ENCODE measurements around the gene GABARAP.
"Not testable (repeated sequence)": the region's sequence is repeated elsewhere in the genome, so short reads cannot be mapped to it uniquely, and the experiment has no call there.

Gene GABARAP

DNA sequence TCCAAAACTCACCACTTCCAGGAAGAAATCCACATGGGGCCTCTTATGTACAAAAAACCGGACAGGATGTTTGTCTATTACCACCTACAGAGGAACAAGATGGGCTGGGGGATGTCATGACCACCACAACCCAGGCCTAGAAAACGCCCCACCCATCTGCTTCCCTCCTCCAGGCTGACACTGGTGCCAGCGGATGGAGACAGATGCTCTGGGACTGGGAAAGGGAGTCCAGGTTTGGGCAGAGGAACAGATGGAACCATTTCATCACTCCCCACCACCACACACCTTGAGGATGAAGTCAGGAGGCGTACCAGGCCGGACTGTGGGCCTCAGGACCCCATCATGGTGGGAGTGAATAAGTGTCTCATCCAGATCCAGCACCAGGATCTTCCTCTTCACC is 4.5 kb upstream of the GABARAP start:
- TF ChIP-seq, protein P1, sequence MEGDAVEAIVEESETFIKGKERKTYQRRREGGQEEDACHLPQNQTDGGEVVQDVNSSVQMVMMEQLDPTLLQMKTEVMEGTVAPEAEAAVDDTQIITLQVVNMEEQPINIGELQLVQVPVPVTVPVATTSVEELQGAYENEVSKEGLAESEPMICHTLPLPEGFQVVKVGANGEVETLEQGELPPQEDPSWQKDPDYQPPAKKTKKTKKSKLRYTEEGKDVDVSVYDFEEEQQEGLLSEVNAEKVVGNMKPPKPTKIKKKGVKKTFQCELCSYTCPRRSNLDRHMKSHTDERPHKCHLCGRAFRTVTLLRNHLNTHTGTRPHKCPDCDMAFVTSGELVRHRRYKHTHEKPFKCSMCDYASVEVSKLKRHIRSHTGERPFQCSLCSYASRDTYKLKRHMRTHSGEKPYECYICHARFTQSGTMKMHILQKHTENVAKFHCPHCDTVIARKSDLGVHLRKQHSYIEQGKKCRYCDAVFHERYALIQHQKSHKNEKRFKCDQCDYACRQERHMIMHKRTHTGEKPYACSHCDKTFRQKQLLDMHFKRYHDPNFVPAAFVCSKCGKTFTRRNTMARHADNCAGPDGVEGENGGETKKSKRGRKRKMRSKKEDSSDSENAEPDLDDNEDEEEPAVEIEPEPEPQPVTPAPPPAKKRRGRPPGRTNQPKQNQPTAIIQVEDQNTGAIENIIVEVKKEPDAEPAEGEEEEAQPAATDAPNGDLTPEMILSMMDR (IDR thresholded peaks at IDR 0.05; ENCODE audit: low read depth, low read length) = no peak
- H3K4me3 ChIP-seq (ENCODE audit: low read depth, low read length) = no peak overlapping the region

DNA sequence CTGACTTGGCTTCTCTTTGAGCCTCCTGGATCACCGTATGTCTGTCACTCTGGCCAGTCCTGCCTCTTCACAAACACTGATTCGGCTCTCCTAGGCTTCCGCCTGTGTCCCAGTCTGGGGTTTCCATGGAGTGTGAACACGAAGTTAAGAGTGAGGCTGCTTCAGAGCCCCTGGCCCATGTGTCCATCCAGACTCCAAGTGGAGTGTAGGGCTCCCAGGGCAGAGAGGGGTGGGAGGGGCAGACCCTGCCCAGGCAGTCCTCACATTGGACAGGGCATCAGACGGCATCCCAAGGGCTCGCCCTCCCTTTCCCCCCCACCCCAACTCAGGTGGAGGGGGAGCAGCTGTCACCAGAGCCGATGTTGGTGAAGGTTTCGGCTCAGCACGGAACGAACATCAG is 1.6 kb upstream of the GABARAP start:
- H3K4me3 ChIP-seq (ENCODE audit: low read depth, low read length) = not testable (repeated sequence)

DNA sequence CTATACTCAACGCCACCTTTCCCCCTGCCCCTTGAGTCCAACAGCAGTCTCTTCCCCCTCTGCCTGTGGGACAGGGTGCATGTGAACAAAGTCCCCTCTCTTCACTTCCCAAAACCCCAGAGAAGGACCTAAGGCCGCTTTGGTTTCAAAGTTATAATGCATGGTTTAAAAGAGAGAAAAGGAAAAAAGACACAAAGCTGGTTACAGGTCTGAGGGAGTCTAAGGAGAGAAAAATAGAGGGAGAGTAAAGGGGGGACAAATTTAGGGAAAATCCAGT is 1.1 kb upstream of the GABARAP start:
- H3K4me3 ChIP-seq (ENCODE audit: low read depth, low read length) = peak overlapping the region; percentile 92
- TF ChIP-seq, protein P1 (IDR thresholded peaks at IDR 0.05; ENCODE audit: low read depth, low read length) = no peak

DNA sequence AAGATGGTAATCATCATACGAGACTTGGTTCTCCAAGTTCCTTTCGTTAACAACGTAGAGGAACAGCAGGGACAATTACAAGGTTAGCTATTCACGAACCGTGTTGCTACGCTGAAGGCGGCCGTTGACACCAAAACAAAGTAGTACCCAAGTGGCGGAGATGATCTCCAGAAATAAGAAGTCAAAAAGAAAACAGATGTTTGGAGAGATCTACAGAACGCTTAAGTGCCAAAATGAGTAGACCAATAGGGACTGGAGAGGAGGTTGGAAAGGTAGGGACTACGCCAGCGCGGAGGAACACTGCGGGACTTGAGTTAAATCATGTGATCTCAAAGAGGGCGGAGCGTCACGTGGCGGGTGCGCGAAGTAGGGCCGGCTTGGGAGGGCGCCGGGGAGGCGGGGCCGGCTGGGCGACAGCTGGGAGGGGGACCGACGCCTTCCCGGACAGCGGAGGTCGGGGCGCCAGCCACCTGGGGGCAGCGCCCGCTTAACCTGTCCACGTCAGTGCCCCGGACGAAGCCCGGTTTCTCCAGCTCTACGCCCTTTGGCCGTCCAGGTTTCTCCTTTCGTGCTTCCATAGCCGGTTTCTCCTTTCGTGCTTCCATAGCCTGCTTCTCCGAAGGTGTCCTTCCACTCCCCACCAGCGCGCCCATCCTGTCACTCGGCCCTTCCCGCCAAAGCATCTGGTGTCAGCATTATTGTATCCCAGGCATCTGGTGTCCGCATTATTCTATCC is 636 bp upstream of the GABARAP start:
- TF ChIP-seq, protein P1 (IDR thresholded peaks at IDR 0.05; ENCODE audit: low read depth, low read length) = no peak
- peak overlapping the region; percentile 92 for H3K4me3 ChIP-seq (ENCODE audit: low read depth, low read length)

DNA sequence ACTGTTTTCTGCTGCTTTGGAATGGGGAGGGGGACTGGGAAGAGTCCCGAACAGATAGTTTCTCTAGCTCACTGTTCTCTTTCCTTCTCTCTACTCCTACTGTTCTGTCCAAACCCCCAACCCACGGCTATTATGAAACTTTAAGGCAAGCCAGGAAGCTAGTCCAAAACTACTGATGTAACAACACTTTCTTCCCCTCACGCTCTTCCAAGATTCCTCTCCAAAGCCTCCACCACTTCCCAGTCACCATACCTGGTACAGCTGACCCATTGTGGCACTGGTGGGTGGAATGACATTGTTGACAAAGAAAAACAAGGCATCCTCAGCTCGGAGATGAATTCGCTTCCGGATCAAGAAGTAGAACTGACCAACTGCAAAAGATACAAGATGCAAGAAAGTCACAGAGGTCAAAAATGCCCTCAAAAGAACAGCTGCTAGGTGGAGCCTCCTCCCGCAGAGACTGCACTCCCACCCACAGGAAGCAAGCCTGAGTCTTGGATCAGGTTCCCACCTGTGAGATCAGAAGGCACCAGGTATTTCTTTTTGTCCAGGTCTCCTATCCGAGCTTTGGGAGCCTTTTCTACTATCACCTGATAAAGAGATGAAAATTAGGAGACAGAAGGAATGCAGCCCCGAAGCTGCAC is 1.0 kb downstream of the GABARAP start:
- TF ChIP-seq, protein P1 (IDR thresholded peaks at IDR 0.05; ENCODE audit: low read depth, low read length) = no peak
- H3K4me3 ChIP-seq (ENCODE audit: low read depth, low read length) = peak overlapping the region; percentile 92

DNA sequence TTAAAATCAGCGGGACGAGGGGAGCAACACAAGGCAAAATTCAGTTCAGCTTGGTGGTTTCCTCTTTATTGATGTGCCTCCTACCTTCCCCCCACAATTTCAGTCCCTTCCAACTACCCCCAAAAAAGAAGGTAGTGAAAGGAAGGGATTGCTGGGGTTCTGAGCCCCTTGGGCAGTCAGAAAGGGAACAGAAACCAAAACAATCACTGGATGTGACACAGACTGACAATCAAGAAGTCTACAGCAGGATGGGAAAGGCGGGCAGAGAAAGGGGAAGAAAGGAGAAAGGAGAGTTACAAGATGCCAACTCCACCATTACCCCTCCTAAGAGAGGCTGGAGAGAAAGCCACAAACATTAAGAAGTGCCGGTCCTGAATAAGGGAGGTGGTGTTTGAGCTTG is 1.9 kb downstream of the GABARAP start:
- TF ChIP-seq, protein P1 (IDR thresholded peaks at IDR 0.05; ENCODE audit: low read depth, low read length) = no peak
- peak overlapping the region; percentile 92 for H3K4me3 ChIP-seq (ENCODE audit: low read depth, low read length)

DNA sequence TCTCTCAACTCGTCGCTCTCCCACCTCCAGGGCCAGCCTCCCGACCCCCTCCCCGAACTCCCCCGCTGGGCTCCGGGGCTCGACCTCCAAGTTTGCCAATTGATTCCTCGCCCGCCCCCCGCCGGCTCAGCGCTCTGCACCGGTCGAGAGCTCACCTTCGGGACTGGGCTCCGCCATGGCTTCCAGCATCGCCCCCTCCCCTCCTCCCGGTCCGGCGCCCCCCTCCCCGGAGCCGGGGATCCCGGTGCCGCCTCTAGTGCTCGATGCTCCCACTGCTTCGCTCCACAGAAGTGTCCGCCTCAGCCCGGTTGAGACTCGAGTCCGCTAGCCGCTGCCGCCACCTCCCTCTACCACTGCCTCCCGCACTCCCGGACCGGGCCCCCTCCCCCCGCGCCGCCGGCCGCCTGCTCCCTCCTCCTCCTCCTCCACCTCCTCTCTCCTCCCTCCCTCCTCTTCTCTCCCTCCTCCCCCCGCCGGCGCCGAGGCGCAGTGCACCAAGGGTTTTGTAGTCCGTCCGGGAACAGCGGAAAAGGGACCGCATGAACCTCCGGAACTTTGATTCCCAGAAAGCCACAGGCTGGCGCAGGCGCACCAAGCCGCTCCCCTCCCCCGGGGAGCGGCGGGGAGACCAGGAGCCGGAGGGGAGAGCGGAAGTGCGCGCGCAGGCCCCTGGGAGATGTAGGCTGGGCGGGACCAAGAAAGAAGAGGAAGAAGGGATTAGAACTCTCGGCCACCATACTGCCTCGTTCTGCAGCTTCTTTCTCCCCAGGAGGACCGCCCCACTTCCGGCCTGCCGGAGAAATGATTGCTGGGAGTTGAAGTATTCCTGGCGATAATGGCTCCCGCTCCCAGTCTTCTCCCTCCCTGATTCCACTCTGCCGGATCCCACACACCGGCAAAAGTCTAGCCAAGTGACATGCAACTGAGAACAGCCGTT is 2.9 kb downstream of the GABARAP start, which contains the start of gene PHF23:
Gene PHF23 (minus strand): TSS at position 367 of the 937 bp plus-strand sequence. CDS start 178 bp downstream, at position 189.
- TF ChIP-seq, protein P1 (IDR thresholded peaks at IDR 0.05; ENCODE audit: low read depth, low read length) = no peak
- peak within 1 kb of the TSS; percentile 99 for H3K4me3 ChIP-seq (ENCODE audit: low read depth, low read length)
